ENCODE data around the gene SLC7A10.

The SLC7A10 gene

GRCh38 chr19:33240181-33240771 lies 14.6 kb upstream of the SLC7A10 start:
- POLR2A ChIA-PET, result no interaction called here
- no peak for TF ChIP-seq CTCF (IDR thresholded peaks at IDR 0.05; ENCODE audit: control extremely low read depth, extremely low read depth, low read depth, missing control alignments)
- no peak for DNase-seq (ENCODE audit: extremely low spot score)
- CTCF ChIA-PET, result interaction anchor here (2.3 to 7.9 kb wide), 3 partner anchors 158 to 169 kb away, joined by 5 to 93 read pairs (median 18); no protein-coding TSS in a partner anchor

GRCh38 chr19:33239223-33239975 lies 13.7 kb upstream of the SLC7A10 start:
- CTCF ChIA-PET, result interaction anchor here (5.1 to 7.9 kb wide), 2 partner anchors 166 to 170 kb away, joined by 18 to 93 read pairs; no protein-coding TSS in a partner anchor
- no peak for DNase-seq (ENCODE audit: extremely low spot score)
- no peak for TF ChIP-seq CTCF (IDR thresholded peaks at IDR 0.05; ENCODE audit: control extremely low read depth, extremely low read depth, low read depth, missing control alignments)
- POLR2A ChIA-PET, result no interaction called here

- POLR2A ChIA-PET, result no interaction called here
- CTCF ChIA-PET, result interaction anchor here (5.1 to 7.9 kb wide), 2 partner anchors 166 to 170 kb away, joined by 18 to 93 read pairs; no protein-coding TSS in a partner anchor
- no peak for DNase-seq (ENCODE audit: extremely low spot score)
- no peak for TF ChIP-seq CTCF (IDR thresholded peaks at IDR 0.05; ENCODE audit: control extremely low read depth, extremely low read depth, low read depth, missing control alignments)
Measured at GRCh38 chr19:33238481-33239149, 13.0 kb upstream of the SLC7A10 start.

- no peak for TF ChIP-seq CTCF (IDR thresholded peaks at IDR 0.05; ENCODE audit: control extremely low read depth, extremely low read depth, low read depth, missing control alignments)
- CTCF ChIA-PET, result interaction anchor here (1.4 to 7.9 kb wide), 12 partner anchors 9 to 533 kb away, joined by 3 to 93 read pairs (median 8); partner anchors contain the start of gene SLC7A10
- POLR2A ChIA-PET, result no interaction called here
- DNase-seq (ENCODE audit: extremely low spot score), result no peak
Measured at GRCh38 chr19:33236696-33237390, 11.2 kb upstream of the SLC7A10 start.

GRCh38 chr19:33235996-33236350 lies 10.3 kb upstream of the SLC7A10 start:
- DNase-seq (ENCODE audit: extremely low spot score), result no peak
- ChIA-PET CTCF (interaction anchor here (0.8 to 7.9 kb wide), 22 partner anchors 10 to 534 kb away, joined by 3 to 93 read pairs (median 5); partner anchors contain the start of gene SLC7A10), POLR2A (no interaction called here)
- TF ChIP-seq CTCF (IDR thresholded peaks at IDR 0.05; ENCODE audit: control extremely low read depth, extremely low read depth, low read depth, missing control alignments), result no peak

Data from GM10248 (cell line).